ENCODE results near the gene INPP5A.

The INPP5A gene

GRCh38 chr10:132652446-132652845, 114.9 kb downstream of the INPP5A start:
- in situ Hi-C loops (cut with HindIII; ENCODE audit: low sequenced_read_pairs), result loop anchor here (5.0 to 10.0 kb wide), 2 partner anchors 120 to 418 kb away; no protein-coding TSS in a partner anchor

- in situ Hi-C loops (cut with HindIII; ENCODE audit: low sequenced_read_pairs), result loop anchor here (5.0 to 10.0 kb wide), 2 partner anchors 119 to 418 kb away; no protein-coding TSS in a partner anchor
Observed at GRCh38 chr10:132652936-132653590, 115.5 kb downstream of the INPP5A start.

GRCh38 chr10:132653721-132654120, 116.1 kb downstream of the INPP5A start:
- in situ Hi-C loops (cut with HindIII; ENCODE audit: low sequenced_read_pairs), result loop anchor here (5.0 to 10.0 kb wide), 2 partner anchors 119 to 419 kb away; no protein-coding TSS in a partner anchor

GRCh38 chr10:132654121-132654571, 116.6 kb downstream of the INPP5A start:
- in situ Hi-C loops (cut with HindIII; ENCODE audit: low sequenced_read_pairs), result loop anchor here (5.0 to 10.0 kb wide), 2 partner anchors 118 to 419 kb away; no protein-coding TSS in a partner anchor

GRCh38 chr10:132654708-132655661, 117.4 kb downstream of the INPP5A start:
- in situ Hi-C loops (cut with HindIII; ENCODE audit: low sequenced_read_pairs), result loop anchor here (5.0 to 10.0 kb wide), 2 partner anchors 117 to 420 kb away; no protein-coding TSS in a partner anchor

- in situ Hi-C loops (cut with HindIII; ENCODE audit: low sequenced_read_pairs), result loop anchor here (10.0 kb wide), 1 partner anchor 421 kb away; no protein-coding TSS in a partner anchor
Observed at GRCh38 chr10:132655735-132656134, 118.1 kb downstream of the INPP5A start.

GRCh38 chr10:132656283-132657126, 118.9 kb downstream of the INPP5A start:
- in situ Hi-C loops (cut with HindIII; ENCODE audit: low sequenced_read_pairs), result loop anchor here (10.0 kb wide), 1 partner anchor 422 kb away; no protein-coding TSS in a partner anchor

- in situ Hi-C loops (cut with HindIII; ENCODE audit: low sequenced_read_pairs), result loop anchor here (10.0 kb wide), 1 partner anchor 422 kb away; no protein-coding TSS in a partner anchor
Observed at GRCh38 chr10:132657127-132657706, 119.6 kb downstream of the INPP5A start.

GRCh38 chr10:132657748-132658147, 120.2 kb downstream of the INPP5A start:
- in situ Hi-C loops (cut with HindIII; ENCODE audit: low sequenced_read_pairs), result loop anchor here (10.0 kb wide), 1 partner anchor 423 kb away; no protein-coding TSS in a partner anchor

GRCh38 chr10:132658546-132659205, 121.1 kb downstream of the INPP5A start:
- in situ Hi-C loops (cut with HindIII; ENCODE audit: low sequenced_read_pairs), result loop anchor here (10.0 kb wide), 1 partner anchor 424 kb away; no protein-coding TSS in a partner anchor

- in situ Hi-C loops (cut with HindIII; ENCODE audit: low sequenced_read_pairs), result loop anchor here (10.0 kb wide), 1 partner anchor 425 kb away; no protein-coding TSS in a partner anchor
Observed at GRCh38 chr10:132659206-132660091, 121.9 kb downstream of the INPP5A start.

GRCh38 chr10:132660385-132660784, 122.8 kb downstream of the INPP5A start:
- in situ Hi-C loops (cut with HindIII; ENCODE audit: low sequenced_read_pairs), result no loop called here

GRCh38 chr10:132662186-132662920, 124.8 kb downstream of the INPP5A start:
- in situ Hi-C loops (cut with HindIII; ENCODE audit: low sequenced_read_pairs), result no loop called here

GRCh38 chr10:132663666-132664365, 126.2 kb downstream of the INPP5A start:
- in situ Hi-C loops (cut with HindIII; ENCODE audit: low sequenced_read_pairs), result no loop called here

GRCh38 chr10:132664407-132664806, 126.8 kb downstream of the INPP5A start:
- in situ Hi-C loops (cut with HindIII; ENCODE audit: low sequenced_read_pairs), result no loop called here

- in situ Hi-C loops (cut with HindIII; ENCODE audit: low sequenced_read_pairs), result loop anchor here (5.0 kb wide), 1 partner anchor 83 kb away; no protein-coding TSS in a partner anchor
Observed at GRCh38 chr10:132664883-132665282, 127.3 kb downstream of the INPP5A start.
